ENCODE data around the gene CREBL2. TPM values are rescaled to one million over a fixed set of nuclear protein-coding genes. Genes with fewer than 3 reads are reported as not detected.
"Not testable (repeated sequence)": the region's sequence is repeated elsewhere in the genome, so short reads cannot be mapped to it uniquely, and the experiment has no call there.

The CREBL2 gene
- total RNA-seq, 2 donors from 2014 or later, result 22.7 to 27.4 TPM

DNA sequence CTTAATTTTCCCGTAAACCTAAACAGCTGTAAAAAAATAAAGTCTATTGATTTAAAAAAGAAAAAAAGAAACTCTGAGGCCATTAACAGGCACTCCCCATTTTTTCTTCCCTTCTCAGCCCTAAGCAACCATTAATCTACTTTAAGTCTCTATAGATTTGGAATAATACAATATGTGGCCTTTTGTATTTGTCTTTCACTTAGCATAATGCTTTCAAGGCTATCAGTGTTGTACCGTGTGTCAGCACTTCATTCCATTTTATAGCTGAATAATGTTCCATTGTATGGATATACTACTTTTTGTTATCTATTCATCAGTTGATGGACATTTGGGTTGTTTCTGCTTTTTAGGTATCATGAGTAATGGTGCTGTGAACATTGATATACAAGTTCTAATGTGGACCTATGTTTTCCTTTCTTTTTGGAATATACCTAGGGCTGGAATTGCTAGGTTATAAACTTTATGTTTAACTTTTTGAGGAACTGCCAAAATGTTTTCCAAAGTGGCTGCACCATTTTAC, 15.7 kb downstream of the CREBL2 start:
- H3K4me1 ChIP-seq, result no peaks in the 10 kb centered on the region
- no peak for TF ChIP-seq CTCF (IDR thresholded peaks at IDR 0.05)
- no peaks in the 10 kb centered on the region for H3K27me3 ChIP-seq
- DNase-seq (ENCODE audit: low spot score), result no peak
- H3K27ac ChIP-seq, result no peak overlapping the region
- no peak overlapping the region for H3K4me3 ChIP-seq
- H3K36me3 ChIP-seq, result no peaks in the 10 kb centered on the region
- H3K9me3 ChIP-seq, result peaks cover 0 to 7% of the 10 kb centered on the region in 2 donors

- Histone ChIP-seq H3K27me3 (no peaks in the 10 kb centered on the region), H3K36me3 (no peaks in the 10 kb centered on the region)
- no peak for TF ChIP-seq CTCF (IDR thresholded peaks at IDR 0.05)
Observed at GRCh38 chr12:12628013-12628412, 16.3 kb downstream of the CREBL2 start.

DNA sequence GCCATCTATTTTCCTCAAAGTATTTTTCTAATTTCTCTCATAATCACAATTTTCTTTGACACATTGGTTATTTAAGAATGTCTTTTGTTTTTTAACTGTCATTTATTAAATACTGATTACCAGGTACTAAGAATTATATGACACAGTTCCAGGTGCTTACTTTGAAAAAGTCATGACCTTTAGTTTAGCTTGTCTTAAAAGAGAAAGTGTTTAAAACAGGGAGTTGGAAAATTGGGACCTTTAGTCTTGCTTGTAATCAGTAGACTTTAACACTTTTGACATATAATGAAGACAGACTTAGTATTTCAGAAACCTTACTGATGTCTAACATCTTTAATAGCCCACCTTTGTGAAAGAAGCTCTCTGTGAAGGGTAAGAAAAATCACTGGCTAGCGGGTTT, 19.2 kb downstream of the CREBL2 start:
- H3K4me1 ChIP-seq, result no peaks in the 10 kb centered on the region
- DNase-seq (ENCODE audit: low spot score), result no peak
- no peaks in the 10 kb centered on the region for H3K27me3 ChIP-seq
- H3K36me3 ChIP-seq, result peaks cover 6% of the 10 kb centered on the region
- no peak overlapping the region for H3K4me3 ChIP-seq
- no peak overlapping the region for H3K27ac ChIP-seq
- TF ChIP-seq CTCF (IDR thresholded peaks at IDR 0.05), result no peak
- H3K9me3 ChIP-seq, result no peaks in the 10 kb centered on the region

More at GRCh38 chr12:12628013-12628412, 16.3 kb downstream of the CREBL2 start:
- Histone ChIP-seq H3K9me3 (peaks cover 0 to 7% of the 10 kb centered on the region in 2 donors), H3K27ac (no peak overlapping the region), H3K4me3 (no peak overlapping the region), H3K4me1 (no peaks in the 10 kb centered on the region)
- DNase-seq (ENCODE audit: low spot score), result no peak

DNA sequence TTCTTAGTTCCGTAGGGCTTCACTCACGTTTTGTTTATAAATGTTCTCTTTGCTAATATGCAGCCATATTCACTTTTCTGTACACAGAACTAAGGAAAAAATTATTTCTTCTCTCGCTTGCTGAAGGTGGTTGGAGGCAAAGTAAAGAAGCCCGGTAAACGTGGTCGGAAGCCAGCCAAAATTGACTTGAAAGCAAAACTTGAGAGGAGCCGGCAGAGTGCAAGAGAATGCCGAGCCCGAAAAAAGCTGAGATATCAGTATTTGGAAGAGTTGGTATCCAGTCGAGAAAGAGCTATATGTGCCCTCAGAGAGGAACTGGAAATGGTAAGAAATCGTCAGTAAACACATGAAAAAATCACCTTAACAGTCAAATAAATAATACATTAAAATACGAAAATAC, 24.0 kb downstream of the CREBL2 start:
- no peak overlapping the region for H3K27ac ChIP-seq
- H3K4me3 ChIP-seq, result no peak overlapping the region
- H3K4me1 ChIP-seq, result no peaks in the 10 kb centered on the region
- no peak for DNase-seq (ENCODE audit: low spot score)
- H3K9me3 ChIP-seq, result peaks cover 0 to 6% of the 10 kb centered on the region in 2 donors
- peaks cover 44% of the 10 kb centered on the region for H3K36me3 ChIP-seq
- no peaks in the 10 kb centered on the region for H3K27me3 ChIP-seq
- no peak for TF ChIP-seq CTCF (IDR thresholded peaks at IDR 0.05)

DNA sequence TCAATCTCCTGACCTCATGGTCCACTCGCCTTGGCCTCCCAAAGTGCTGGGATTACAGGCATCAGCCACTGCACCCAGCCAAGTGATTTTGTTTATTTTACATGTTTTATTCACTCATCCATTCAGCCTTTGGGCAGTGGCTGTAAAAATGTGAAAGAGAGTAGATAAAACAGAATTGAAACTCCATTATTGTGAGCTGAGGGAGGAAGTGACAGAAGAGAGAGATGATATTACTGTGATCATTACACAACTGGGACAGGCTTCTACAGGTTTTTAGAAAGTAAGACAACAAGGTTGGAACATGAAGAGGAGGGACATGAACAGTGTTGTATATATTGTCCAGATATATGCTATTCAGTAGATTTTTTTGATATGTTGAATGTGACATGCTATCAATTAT, 25.0 kb downstream of the CREBL2 start:
- Histone ChIP-seq H3K4me1 (no peaks in the 10 kb centered on the region), H3K27me3 (no peaks in the 10 kb centered on the region), H3K9me3 (peaks cover 0 to 6% of the 10 kb centered on the region in 2 donors), H3K27ac (no peak overlapping the region), H3K4me3 (no peak overlapping the region), H3K36me3 (peaks cover 44% of the 10 kb centered on the region)
- no peak for TF ChIP-seq CTCF (IDR thresholded peaks at IDR 0.05)
- DNase-seq (ENCODE audit: low spot score), result no peak

GRCh38 chr12:12639995-12640394, 28.3 kb downstream of the CREBL2 start:
- H3K27me3 ChIP-seq; H3K27ac ChIP-seq; H3K9me3 ChIP-seq; H3K4me3 ChIP-seq; DNase-seq (ENCODE audit: low spot score); H3K4me1 ChIP-seq: not testable (repeated sequence)
- H3K36me3 ChIP-seq, result peaks cover 56% of the 10 kb centered on the region
